Mucosa of rectum (tissue), 2 donors: ENCODE measurements around the gene ATP10A.

Experiments
- H3K27ac ChIP-seq, 2 donors: one replicate each; pipeline ENCODE4 v1.7.0; 2013; ENCODE audit warnings: inconsistent platforms in 2 of 2, low read depth in 2 of 2, low read length in 2 of 2
- H3K27me3 ChIP-seq, 2 donors: one replicate each; pipeline ENCODE4 v1.7.0; 2013; ENCODE audit warnings: low read length in 2 of 2; ENCODE audit not compliant: control insufficient read depth in 2 of 2, insufficient read depth in 2 of 2
- H3K36me3 ChIP-seq, 2 donors: one replicate each; pipeline ENCODE4 v1.7.0; 2013; ENCODE audit warnings: low read length in 2 of 2; ENCODE audit not compliant: control insufficient read depth in 2 of 2, insufficient read depth in 2 of 2
- H3K4me1 ChIP-seq, 2 donors: one replicate each; pipeline ENCODE4 v1.7.0; 2013; ENCODE audit warnings: low read length in 2 of 2, mild to moderate bottlenecking in 1 of 2; ENCODE audit not compliant: control insufficient read depth in 2 of 2, insufficient read depth in 2 of 2
- H3K4me3 ChIP-seq, 2 donors: one replicate each; pipeline ENCODE4 v1.7.0; 2013; ENCODE audit warnings: low read length in 2 of 2
- H3K9ac ChIP-seq, 2 donors: one replicate each; pipeline ENCODE4 v1.7.0; 2013; ENCODE audit warnings: low read length in 2 of 2, low read depth in 1 of 2, mild to moderate bottlenecking in 1 of 2
- H3K9me3 ChIP-seq, 2 donors: one replicate each; pipeline ENCODE4 v1.7.0; 2013; ENCODE audit warnings: low read length in 2 of 2; ENCODE audit not compliant: control insufficient read depth in 2 of 2
- donor health status: healthy.
- donor health status: Normal muscosa, but diverticular disease.

ATP10A gene

GRCh38 chr15:25832158-25832557 lies 31.0 kb downstream of the ATP10A start:
- Histone ChIP-seq H3K4me3 (no peak overlapping the region), H3K9me3 (no peaks in the 10 kb centered on the region), H3K27ac (peak overlapping the region; percentile 29 to 70), H3K36me3 (no peaks in the 10 kb centered on the region), H3K9ac (peak overlapping the region in 1 of 2 donors; percentile 17), H3K27me3 (no peaks in the 10 kb centered on the region), H3K4me1 (no peaks in the 10 kb centered on the region)

GRCh38 chr15:25830844-25831451 lies 32.2 kb downstream of the ATP10A start:
- Histone ChIP-seq H3K27me3 (no peaks in the 10 kb centered on the region), H3K4me1 (no peaks in the 10 kb centered on the region), H3K9ac (no peak overlapping the region), H3K9me3 (no peaks in the 10 kb centered on the region), H3K36me3 (no peaks in the 10 kb centered on the region), H3K4me3 (peak overlapping the region in 1 of 2 donors; percentile 43), H3K27ac (peak overlapping the region; percentile 54 to 79)

- H3K4me3 ChIP-seq, result no peak overlapping the region
- no peaks in the 10 kb centered on the region for H3K36me3 ChIP-seq
- H3K27ac ChIP-seq, result no peak overlapping the region
- H3K4me1 ChIP-seq, result no peaks in the 10 kb centered on the region
- no peak overlapping the region for H3K9ac ChIP-seq
- no peaks in the 10 kb centered on the region for H3K27me3 ChIP-seq
- H3K9me3 ChIP-seq, result no peaks in the 10 kb centered on the region
Observed at GRCh38 chr15:25829073-25829472, 34.1 kb downstream of the ATP10A start.

GRCh38 chr15:25825207-25825606 lies 37.9 kb downstream of the ATP10A start:
- no peaks in the 10 kb centered on the region for H3K4me1 ChIP-seq
- H3K9me3 ChIP-seq, result no peaks in the 10 kb centered on the region
- no peak overlapping the region for H3K4me3 ChIP-seq
- no peaks in the 10 kb centered on the region for H3K27me3 ChIP-seq
- no peak overlapping the region for H3K27ac ChIP-seq
- H3K9ac ChIP-seq, result no peak overlapping the region
- H3K36me3 ChIP-seq, result no peaks in the 10 kb centered on the region

GRCh38 chr15:25824618-25825017 lies 38.5 kb downstream of the ATP10A start:
- H3K9ac ChIP-seq, result no peak overlapping the region
- no peak overlapping the region for H3K27ac ChIP-seq
- H3K4me1 ChIP-seq, result no peaks in the 10 kb centered on the region
- H3K9me3 ChIP-seq, result no peaks in the 10 kb centered on the region
- no peak overlapping the region for H3K4me3 ChIP-seq
- no peaks in the 10 kb centered on the region for H3K36me3 ChIP-seq
- H3K27me3 ChIP-seq, result no peaks in the 10 kb centered on the region

- H3K4me3 ChIP-seq, result no peak overlapping the region
- H3K27ac ChIP-seq, result no peak overlapping the region
- H3K27me3 ChIP-seq, result no peaks in the 10 kb centered on the region
Observed at GRCh38 chr15:25812845-25813244, 50.3 kb downstream of the ATP10A start.

GRCh38 chr15:25812073-25812472 lies 51.1 kb downstream of the ATP10A start:
- Histone ChIP-seq H3K27me3 (no peaks in the 10 kb centered on the region), H3K9me3 (no peaks in the 10 kb centered on the region), H3K9ac (no peak overlapping the region), H3K27ac (no peak overlapping the region), H3K4me1 (no peaks in the 10 kb centered on the region), H3K36me3 (no peaks in the 10 kb centered on the region), H3K4me3 (no peak overlapping the region)

More at GRCh38 chr15:25812845-25813244, 50.3 kb downstream of the ATP10A start:
- Histone ChIP-seq H3K36me3 (no peaks in the 10 kb centered on the region), H3K9me3 (no peaks in the 10 kb centered on the region), H3K9ac (no peak overlapping the region), H3K4me1 (no peaks in the 10 kb centered on the region)

GRCh38 chr15:25811481-25811906 lies 51.6 kb downstream of the ATP10A start:
- Histone ChIP-seq H3K27ac (no peak overlapping the region), H3K27me3 (no peaks in the 10 kb centered on the region), H3K9ac (no peak overlapping the region), H3K36me3 (no peaks in the 10 kb centered on the region), H3K9me3 (no peaks in the 10 kb centered on the region), H3K4me3 (no peak overlapping the region), H3K4me1 (no peaks in the 10 kb centered on the region)

- no peaks in the 10 kb centered on the region for H3K9me3 ChIP-seq
- no peak overlapping the region for H3K4me3 ChIP-seq
- no peak overlapping the region for H3K27ac ChIP-seq
- H3K9ac ChIP-seq, result no peak overlapping the region
- no peaks in the 10 kb centered on the region for H3K4me1 ChIP-seq
- no peaks in the 10 kb centered on the region for H3K36me3 ChIP-seq
- no peaks in the 10 kb centered on the region for H3K27me3 ChIP-seq
Observed at GRCh38 chr15:25810631-25811091, 52.5 kb downstream of the ATP10A start.

- no peak overlapping the region for H3K4me3 ChIP-seq
- no peak overlapping the region for H3K27ac ChIP-seq
- H3K9me3 ChIP-seq, result no peaks in the 10 kb centered on the region
- no peaks in the 10 kb centered on the region for H3K4me1 ChIP-seq
- H3K27me3 ChIP-seq, result no peaks in the 10 kb centered on the region
- H3K36me3 ChIP-seq, result no peaks in the 10 kb centered on the region
- no peak overlapping the region for H3K9ac ChIP-seq
Observed at GRCh38 chr15:25810154-25810553, 53.0 kb downstream of the ATP10A start.
